ENCODE measurements around the gene PRRT4. TPM values are rescaled to one million over a fixed set of nuclear protein-coding genes. Genes with fewer than 3 reads are reported as not detected.

Gene PRRT4
- not detected for polyA plus RNA-seq (2012; ENCODE audit: missing spikeins)

- TF ChIP-seq TAF1 (IDR thresholded peaks at IDR 0.05; ENCODE audit: borderline replicate concordance, low read depth, low read length) (no peak), POLR2A (IDR thresholded peaks at IDR 0.05; ENCODE audit: low read depth, low read length) (no peak), POLR2AphosphoS5 (IDR thresholded peaks at IDR 0.05; ENCODE audit: low read depth, low read length) (no peak)
- DNase-seq (ENCODE audit: insufficient read length): peak; percentile 50
- FAIRE-seq: no peak
Observed at GRCh38 chr7:128361411-128362379, at the start of gene PRRT4. Gene PRRT4, minus strand, starts transcription at chr7:128361690.

- FAIRE-seq: no peak
- DNase-seq (ENCODE audit: insufficient read length): no peak
- TF ChIP-seq POLR2AphosphoS5 (IDR thresholded peaks at IDR 0.05; ENCODE audit: low read depth, low read length) (no peak), POLR2A (IDR thresholded peaks at IDR 0.05; ENCODE audit: low read depth, low read length) (no peak), TAF1 (IDR thresholded peaks at IDR 0.05; ENCODE audit: borderline replicate concordance, low read depth, low read length) (no peak)
Observed at GRCh38 chr7:128410451-128410753, 48.9 kb upstream of the PRRT4 start.

GRCh38 chr7:128409596-128410450 lies 48.3 kb upstream of the PRRT4 start, which contains the start of gene IMPDH1:
Gene IMPDH1, minus strand, starts transcription at chr7:128409982. Its CDS starts 81 bp downstream, at chr7:128409901.
- FAIRE-seq: peak; percentile 85
- TF ChIP-seq TAF1 (IDR thresholded peaks at IDR 0.05; ENCODE audit: borderline replicate concordance, low read depth, low read length): no peak
- TF ChIP-seq POLR2AphosphoS5 (IDR thresholded peaks at IDR 0.05; ENCODE audit: low read depth, low read length): no peak
- TF ChIP-seq POLR2A (IDR thresholded peaks at IDR 0.05; ENCODE audit: low read depth, low read length): 0 out of 2 replicates have a peak, but pooled peaks have one; percentile 38
- DNase-seq (ENCODE audit: insufficient read length): peak; percentile 94

GRCh38 chr7:128408709-128409595 lies 47.5 kb upstream of the PRRT4 start:
- FAIRE-seq (no peak), DNase-seq (ENCODE audit: insufficient read length) (no peak)
- TF ChIP-seq POLR2A (IDR thresholded peaks at IDR 0.05; ENCODE audit: low read depth, low read length): no peak
- TF ChIP-seq TAF1 (IDR thresholded peaks at IDR 0.05; ENCODE audit: borderline replicate concordance, low read depth, low read length): no peak
- no peak for TF ChIP-seq POLR2AphosphoS5 (IDR thresholded peaks at IDR 0.05; ENCODE audit: low read depth, low read length)

GRCh38 chr7:128407751-128408708 lies 46.5 kb upstream of the PRRT4 start:
- FAIRE-seq (no peak), DNase-seq (ENCODE audit: insufficient read length) (no peak)
- TF ChIP-seq POLR2AphosphoS5 (IDR thresholded peaks at IDR 0.05; ENCODE audit: low read depth, low read length): no peak
- no peak for TF ChIP-seq TAF1 (IDR thresholded peaks at IDR 0.05; ENCODE audit: borderline replicate concordance, low read depth, low read length)
- TF ChIP-seq POLR2A (IDR thresholded peaks at IDR 0.05; ENCODE audit: low read depth, low read length): no peak

GRCh38 chr7:128407233-128407589 lies 45.7 kb upstream of the PRRT4 start:
- FAIRE-seq (no peak), DNase-seq (ENCODE audit: insufficient read length) (no peak)
- no peak for TF ChIP-seq TAF1 (IDR thresholded peaks at IDR 0.05; ENCODE audit: borderline replicate concordance, low read depth, low read length)
- TF ChIP-seq POLR2A (IDR thresholded peaks at IDR 0.05; ENCODE audit: low read depth, low read length): no peak
- TF ChIP-seq POLR2AphosphoS5 (IDR thresholded peaks at IDR 0.05; ENCODE audit: low read depth, low read length): no peak

- no peak for FAIRE-seq
Observed at GRCh38 chr7:128406314-128407232, 45.1 kb upstream of the PRRT4 start.

GRCh38 chr7:128405471-128406313 lies 44.2 kb upstream of the PRRT4 start:
- peak; percentile 72 for DNase-seq (ENCODE audit: insufficient read length)
- FAIRE-seq: peak; percentile 50
- no peak; the same call in 1 of the 2 replicates for TF ChIP-seq POLR2A (IDR thresholded peaks at IDR 0.05; ENCODE audit: low read depth, low read length)
- no peak for TF ChIP-seq TAF1 (IDR thresholded peaks at IDR 0.05; ENCODE audit: borderline replicate concordance, low read depth, low read length)
- TF ChIP-seq POLR2AphosphoS5 (IDR thresholded peaks at IDR 0.05; ENCODE audit: low read depth, low read length): no peak

More at GRCh38 chr7:128406314-128407232, 45.1 kb upstream of the PRRT4 start:
- DNase-seq (ENCODE audit: insufficient read length): no peak
- TF ChIP-seq POLR2A (IDR thresholded peaks at IDR 0.05; ENCODE audit: low read depth, low read length) (no peak), TAF1 (IDR thresholded peaks at IDR 0.05; ENCODE audit: borderline replicate concordance, low read depth, low read length) (no peak), POLR2AphosphoS5 (IDR thresholded peaks at IDR 0.05; ENCODE audit: low read depth, low read length) (no peak)
